ENCODE measurements around the gene BYSL.

DNA sequence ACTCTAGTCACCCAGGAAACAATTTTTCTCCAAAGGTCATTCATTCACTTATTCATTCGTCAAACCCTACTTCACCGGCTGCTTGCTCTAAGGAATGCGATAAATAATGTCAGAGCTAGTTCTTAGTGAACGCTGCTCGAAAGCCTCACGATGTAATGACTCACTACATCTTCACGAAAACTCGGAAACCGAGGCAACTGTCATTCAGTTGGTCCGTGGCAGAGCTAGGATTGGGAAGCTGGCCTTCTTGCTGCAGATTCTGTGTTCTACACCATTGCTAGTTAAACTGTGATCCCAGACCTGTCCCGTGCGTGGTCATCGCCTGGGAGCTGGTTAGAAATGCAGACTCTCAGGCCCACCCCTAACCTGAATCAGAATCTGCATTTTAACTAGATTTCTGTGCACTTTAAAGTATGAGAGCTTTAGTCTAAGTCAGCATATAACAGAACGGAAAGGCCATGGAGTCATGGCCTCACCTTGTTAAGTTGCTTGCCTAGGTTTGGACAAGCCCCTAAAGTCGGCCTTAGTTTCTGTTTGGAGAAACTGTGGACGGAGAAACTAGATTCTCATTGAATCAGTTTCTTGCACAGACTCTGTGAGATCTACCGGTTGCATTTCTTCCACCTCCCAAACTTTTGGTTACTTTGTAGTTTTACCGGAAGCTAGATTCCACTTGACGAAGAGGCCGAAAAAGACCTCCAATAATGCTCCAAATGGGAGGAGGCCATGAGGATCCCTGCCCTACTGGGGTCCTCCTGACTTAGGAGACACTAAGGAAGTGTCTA is 21.0 kb downstream of the BYSL start:
- TF ChIP-seq, protein P1, sequence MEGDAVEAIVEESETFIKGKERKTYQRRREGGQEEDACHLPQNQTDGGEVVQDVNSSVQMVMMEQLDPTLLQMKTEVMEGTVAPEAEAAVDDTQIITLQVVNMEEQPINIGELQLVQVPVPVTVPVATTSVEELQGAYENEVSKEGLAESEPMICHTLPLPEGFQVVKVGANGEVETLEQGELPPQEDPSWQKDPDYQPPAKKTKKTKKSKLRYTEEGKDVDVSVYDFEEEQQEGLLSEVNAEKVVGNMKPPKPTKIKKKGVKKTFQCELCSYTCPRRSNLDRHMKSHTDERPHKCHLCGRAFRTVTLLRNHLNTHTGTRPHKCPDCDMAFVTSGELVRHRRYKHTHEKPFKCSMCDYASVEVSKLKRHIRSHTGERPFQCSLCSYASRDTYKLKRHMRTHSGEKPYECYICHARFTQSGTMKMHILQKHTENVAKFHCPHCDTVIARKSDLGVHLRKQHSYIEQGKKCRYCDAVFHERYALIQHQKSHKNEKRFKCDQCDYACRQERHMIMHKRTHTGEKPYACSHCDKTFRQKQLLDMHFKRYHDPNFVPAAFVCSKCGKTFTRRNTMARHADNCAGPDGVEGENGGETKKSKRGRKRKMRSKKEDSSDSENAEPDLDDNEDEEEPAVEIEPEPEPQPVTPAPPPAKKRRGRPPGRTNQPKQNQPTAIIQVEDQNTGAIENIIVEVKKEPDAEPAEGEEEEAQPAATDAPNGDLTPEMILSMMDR (IDR thresholded peaks at IDR 0.05): no peak
- TF ChIP-seq POLR2A (IDR thresholded peaks at IDR 0.05): no peak

All from breast epithelium (tissue), 3 donors.